ENCODE measurements around the gene TFG.

TFG gene

DNA sequence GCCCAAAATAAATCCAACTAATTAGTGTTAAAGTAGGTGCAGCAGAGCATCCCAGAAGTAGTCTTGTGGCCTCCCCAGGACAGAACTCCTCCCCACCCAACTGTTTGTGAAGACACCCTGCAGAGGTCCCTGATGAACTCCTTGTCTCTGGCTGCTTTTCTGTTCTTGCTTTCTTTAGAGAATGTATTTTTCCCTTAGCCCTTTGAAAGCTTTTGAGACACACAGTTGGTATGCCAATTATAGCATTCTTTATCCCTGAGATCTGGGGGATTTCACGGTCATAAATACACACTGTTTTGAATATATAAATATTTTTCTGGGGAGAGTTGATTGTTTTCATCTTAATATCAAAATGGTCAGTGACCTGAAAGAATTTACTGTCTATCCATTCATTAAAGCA, 9.8 kb downstream of the TFG start:
- H3K4me3 ChIP-seq (ENCODE audit: low read depth, low read length): no peak overlapping the region
- TF ChIP-seq, protein P1, sequence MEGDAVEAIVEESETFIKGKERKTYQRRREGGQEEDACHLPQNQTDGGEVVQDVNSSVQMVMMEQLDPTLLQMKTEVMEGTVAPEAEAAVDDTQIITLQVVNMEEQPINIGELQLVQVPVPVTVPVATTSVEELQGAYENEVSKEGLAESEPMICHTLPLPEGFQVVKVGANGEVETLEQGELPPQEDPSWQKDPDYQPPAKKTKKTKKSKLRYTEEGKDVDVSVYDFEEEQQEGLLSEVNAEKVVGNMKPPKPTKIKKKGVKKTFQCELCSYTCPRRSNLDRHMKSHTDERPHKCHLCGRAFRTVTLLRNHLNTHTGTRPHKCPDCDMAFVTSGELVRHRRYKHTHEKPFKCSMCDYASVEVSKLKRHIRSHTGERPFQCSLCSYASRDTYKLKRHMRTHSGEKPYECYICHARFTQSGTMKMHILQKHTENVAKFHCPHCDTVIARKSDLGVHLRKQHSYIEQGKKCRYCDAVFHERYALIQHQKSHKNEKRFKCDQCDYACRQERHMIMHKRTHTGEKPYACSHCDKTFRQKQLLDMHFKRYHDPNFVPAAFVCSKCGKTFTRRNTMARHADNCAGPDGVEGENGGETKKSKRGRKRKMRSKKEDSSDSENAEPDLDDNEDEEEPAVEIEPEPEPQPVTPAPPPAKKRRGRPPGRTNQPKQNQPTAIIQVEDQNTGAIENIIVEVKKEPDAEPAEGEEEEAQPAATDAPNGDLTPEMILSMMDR (conservative IDR thresholded peaks at IDR 0.05; ENCODE audit: low read depth, low read length): no peak
- DNase-seq (ENCODE audit: low read depth): peak; percentile 25

DNA sequence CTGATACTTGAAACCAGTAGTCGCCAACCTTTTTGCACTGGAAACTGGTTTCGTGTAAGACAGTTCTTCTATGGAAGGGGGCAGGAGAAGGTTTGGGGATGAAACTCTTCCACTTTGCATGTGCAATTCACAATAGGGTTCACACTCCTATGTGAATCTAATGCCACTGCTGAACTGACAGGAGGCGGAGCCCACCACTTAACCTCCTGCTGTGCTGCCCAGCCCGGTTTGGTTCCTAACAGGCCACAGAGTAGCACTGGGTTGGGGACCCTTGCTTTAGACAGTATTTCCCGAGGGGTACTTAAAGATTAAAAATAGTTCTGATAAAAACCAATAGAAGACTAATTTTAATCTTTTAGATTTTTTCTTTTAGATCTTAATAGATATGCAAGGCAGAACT, 11.1 kb downstream of the TFG start:
- H3K4me3 ChIP-seq (ENCODE audit: low read depth, low read length): no peak overlapping the region
- TF ChIP-seq, protein P1 (conservative IDR thresholded peaks at IDR 0.05; ENCODE audit: low read depth, low read length): no peak
- no peak for DNase-seq (ENCODE audit: low read depth)

DNA sequence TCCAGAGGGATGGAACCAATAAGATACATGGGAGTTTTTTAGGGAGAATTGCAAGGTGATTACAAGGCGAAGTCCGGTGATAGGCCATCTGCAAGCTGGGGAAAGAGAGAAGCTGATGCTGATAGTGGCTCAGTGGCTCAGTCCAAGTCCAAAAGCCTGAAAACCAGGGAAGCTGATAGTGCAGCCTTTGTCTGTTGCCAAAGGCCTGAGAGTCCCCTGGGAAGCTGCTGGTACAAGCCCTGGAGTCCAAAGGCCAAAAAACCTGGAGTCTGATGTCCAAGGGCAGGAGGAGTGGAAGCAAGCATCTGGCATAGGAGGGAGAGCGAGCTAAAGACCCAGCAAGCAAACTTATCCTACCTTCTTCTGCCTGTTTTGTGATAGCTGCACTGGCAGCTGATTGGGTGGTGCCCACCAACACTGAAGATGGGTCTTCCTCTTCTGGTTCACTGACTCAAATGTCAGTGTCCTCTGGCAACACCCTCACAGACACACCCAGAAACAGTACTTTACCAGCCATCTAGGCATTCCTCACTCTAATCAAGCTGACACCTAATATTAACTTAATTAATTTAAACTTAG, 16.7 kb downstream of the TFG start:
- TF ChIP-seq, protein P1 (conservative IDR thresholded peaks at IDR 0.05; ENCODE audit: low read depth, low read length): no peak
- no peak for DNase-seq (ENCODE audit: low read depth)
- H3K4me3 ChIP-seq (ENCODE audit: low read depth, low read length): no peak overlapping the region

DNA sequence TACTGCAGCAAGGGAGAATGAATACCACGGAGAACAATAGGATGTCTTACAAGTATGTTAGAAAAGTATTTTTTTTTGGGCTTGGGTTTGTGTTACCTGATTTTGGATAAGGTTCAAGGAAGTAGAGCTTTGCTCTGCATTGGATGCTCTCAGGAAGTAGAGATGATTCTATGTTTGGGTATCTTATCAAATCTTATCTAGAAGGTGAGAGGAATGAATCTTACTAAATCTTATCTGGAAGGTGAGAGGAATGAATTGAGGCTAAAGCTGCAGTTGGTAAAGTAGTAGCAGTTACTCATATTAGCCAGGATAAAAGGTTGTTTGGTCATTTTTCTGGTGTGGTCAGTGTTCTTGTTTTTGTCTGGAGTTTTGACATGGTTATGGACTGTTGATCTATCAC, 17.4 kb downstream of the TFG start:
- TF ChIP-seq, protein P1 (conservative IDR thresholded peaks at IDR 0.05; ENCODE audit: low read depth, low read length): no peak
- no peak for DNase-seq (ENCODE audit: low read depth)
- H3K4me3 ChIP-seq (ENCODE audit: low read depth, low read length): no peak overlapping the region

DNA sequence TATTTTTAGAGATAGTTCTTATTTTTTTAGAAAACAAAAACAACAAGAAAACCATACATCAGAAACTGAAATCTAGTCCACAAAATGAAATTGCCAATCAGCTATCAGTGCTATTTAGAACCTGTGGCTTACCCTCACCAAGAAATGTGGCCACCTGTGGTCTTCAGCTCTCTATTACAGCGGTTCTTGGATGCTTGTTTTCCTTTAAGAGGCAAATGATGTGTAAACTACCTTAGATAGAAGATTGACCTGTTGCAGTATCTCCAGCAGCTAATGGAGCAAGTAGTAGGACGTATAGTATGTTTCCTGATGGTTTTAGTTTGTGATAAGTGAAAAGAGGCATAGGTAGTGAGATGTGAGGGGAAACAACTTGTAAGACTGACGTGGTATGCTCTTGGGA, 21.2 kb downstream of the TFG start:
- DNase-seq (ENCODE audit: low read depth): no peak
- H3K4me3 ChIP-seq (ENCODE audit: low read depth, low read length): no peak overlapping the region
- TF ChIP-seq, protein P1 (conservative IDR thresholded peaks at IDR 0.05; ENCODE audit: low read depth, low read length): no peak

DNA sequence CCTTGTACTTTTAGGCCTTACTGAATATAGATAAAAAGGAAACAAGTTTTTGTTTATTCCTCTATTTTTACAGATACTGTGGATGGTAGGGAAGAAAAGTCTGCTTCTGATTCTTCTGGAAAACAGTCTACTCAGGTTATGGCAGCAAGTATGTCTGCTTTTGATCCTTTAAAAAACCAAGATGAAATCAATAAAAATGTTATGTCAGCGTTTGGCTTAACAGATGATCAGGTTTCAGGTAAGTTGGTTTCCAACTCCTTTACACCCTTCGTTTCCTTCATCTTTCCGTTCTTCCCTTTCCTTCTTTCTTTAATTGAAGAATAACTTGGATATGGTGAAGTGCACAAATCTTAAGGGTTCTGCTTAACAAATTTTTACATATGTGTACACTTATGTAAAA, 23.1 kb downstream of the TFG start:
- no peak for DNase-seq (ENCODE audit: low read depth)
- H3K4me3 ChIP-seq (ENCODE audit: low read depth, low read length): no peak overlapping the region
- TF ChIP-seq, protein P1 (conservative IDR thresholded peaks at IDR 0.05; ENCODE audit: low read depth, low read length): no peak

DNA sequence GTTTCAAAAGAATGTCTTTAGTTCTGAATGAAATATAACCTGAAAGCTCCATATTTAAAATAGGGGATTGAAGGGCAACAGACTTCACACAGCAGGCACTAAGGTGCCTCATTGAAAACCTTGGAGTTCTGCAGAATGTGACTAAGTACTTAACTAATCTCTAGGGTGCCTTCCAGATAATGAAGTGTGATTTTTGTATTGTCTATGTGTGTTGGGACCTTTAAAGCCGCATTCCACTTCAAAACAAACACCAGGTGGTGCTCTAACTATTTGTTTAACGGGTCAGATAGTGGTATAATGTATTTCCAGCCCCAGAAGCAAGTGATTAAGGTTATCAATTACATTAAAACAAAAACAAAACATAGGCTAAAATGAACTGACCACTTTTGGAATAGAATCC, 28.0 kb downstream of the TFG start:
- TF ChIP-seq, protein P1 (conservative IDR thresholded peaks at IDR 0.05; ENCODE audit: low read depth, low read length): peak; percentile 49
- H3K4me3 ChIP-seq (ENCODE audit: low read depth, low read length): no peak overlapping the region
- DNase-seq (ENCODE audit: low read depth): peak; percentile 48

Measured in choroid plexus epithelial cell (primary cell).